ENCODE measurements around the gene CDHR3. TPM values are rescaled to one million over a fixed set of nuclear protein-coding genes. Genes with fewer than 3 reads are reported as not detected.
"Not testable (repeated sequence)": the region's sequence is repeated elsewhere in the genome, so short reads cannot be mapped to it uniquely, and the experiment has no call there.

CDHR3 gene
- total and polyA plus RNA-seq, 4 donors: 1.0 to 10.5 (median 1.8) TPM

DNA sequence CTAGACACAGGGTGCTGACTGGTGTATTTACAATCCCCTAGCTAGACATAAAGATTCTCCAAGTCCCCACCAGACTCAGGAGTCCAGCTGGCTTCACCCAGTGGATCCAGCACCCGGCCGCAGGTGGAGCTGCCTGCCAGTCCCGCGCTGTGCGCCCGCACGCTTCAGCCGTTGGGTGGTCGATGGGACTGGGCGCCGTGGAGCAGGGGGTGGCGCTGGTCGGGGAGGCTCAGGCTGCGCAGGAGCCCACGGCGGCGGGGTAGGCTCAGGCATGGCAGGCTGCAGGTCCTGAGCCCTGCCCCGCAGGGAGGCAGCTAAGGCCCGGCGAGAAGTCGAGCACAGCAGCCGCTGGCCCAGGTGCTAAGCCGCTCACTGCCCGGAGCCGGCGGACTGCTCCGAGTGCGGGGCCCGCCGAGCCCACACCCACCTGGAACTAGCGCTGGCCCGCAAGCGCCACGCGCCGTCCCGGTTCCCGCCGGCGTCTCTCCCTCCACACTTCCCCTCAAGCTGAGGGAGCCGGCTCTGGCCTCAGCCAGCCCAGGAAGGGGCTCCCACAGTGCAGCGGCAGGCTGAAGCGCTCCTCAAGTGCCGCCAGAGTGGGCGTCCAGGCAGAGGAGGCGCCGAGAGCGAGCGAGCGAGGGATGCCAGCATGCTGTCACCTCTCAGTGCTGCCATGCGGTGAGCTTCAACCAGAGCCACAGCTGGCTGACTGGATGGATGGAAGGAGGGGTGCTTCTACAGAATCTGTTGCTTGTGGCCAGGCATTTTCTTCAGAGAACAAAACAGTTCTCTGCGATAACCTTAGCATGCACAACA lies 7.2 kb upstream of the CDHR3 start:
- 87% methylated on average over 52 of the region's 52 CpGs for WGBS
- not testable (repeated sequence) for H3K27ac ChIP-seq (ENCODE audit: low read depth in 1 of 2, low read length in 2 of 2); H3K4me1 ChIP-seq (ENCODE audit: control insufficient read depth in 4 of 4, insufficient read depth in 4 of 4, low read length in 3 of 4); H3K36me3 ChIP-seq (ENCODE audit: control insufficient read depth in 4 of 4, insufficient read depth in 3 of 4, low read depth in 1 of 4, low read length in 3 of 4); H3K9me3 ChIP-seq (ENCODE audit: control insufficient read depth in 4 of 4, low read length in 3 of 4); H3K9ac ChIP-seq (ENCODE audit: low read depth in 1 of 2, low read length in 2 of 2); H3K27me3 ChIP-seq (ENCODE audit: control insufficient read depth in 4 of 4, insufficient read depth in 4 of 4, low read length in 3 of 4); H3K4me3 ChIP-seq (ENCODE audit: low read depth in 1 of 3, low read length in 3 of 3); DNase-seq (ENCODE audit: low spot score)

DNA sequence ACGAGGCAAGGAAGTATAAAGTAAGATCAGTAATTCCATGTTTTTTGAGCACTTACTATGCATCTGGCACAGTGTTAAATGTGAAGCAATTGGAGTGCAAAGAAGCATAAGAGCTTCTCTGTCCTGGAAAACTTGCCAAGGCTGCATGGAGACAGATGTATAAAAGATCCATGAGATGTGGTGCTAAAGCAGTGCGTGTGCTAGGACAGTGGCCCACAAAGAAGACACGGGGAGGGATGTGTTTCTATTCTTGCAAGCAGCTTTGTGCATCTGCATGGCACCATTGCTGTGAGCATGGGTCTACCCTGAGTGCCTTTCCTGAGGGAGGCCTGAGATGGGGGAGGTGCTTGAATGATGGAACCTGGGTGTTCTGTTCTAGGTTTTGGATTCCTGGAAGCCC lies 5.1 kb upstream of the CDHR3 start:
- Histone ChIP-seq H3K9me3 (ENCODE audit: control insufficient read depth in 4 of 4, low read length in 3 of 4) (no peaks in the 10 kb centered on the region), H3K4me3 (ENCODE audit: low read depth in 1 of 3, low read length in 3 of 3) (no peak overlapping the region), H3K4me1 (ENCODE audit: control insufficient read depth in 4 of 4, insufficient read depth in 4 of 4, low read length in 3 of 4) (no peaks in the 10 kb centered on the region), H3K27me3 (ENCODE audit: control insufficient read depth in 4 of 4, insufficient read depth in 4 of 4, low read length in 3 of 4) (no peaks in the 10 kb centered on the region), H3K9ac (ENCODE audit: low read depth in 1 of 2, low read length in 2 of 2) (no peak overlapping the region), H3K36me3 (ENCODE audit: control insufficient read depth in 4 of 4, insufficient read depth in 3 of 4, low read depth in 1 of 4, low read length in 3 of 4) (peaks cover 0 to 2% (median 0%) of the 10 kb centered on the region in 4 donors), H3K27ac (ENCODE audit: low read depth in 1 of 2, low read length in 2 of 2) (no peak overlapping the region)
- TF ChIP-seq, protein P1, sequence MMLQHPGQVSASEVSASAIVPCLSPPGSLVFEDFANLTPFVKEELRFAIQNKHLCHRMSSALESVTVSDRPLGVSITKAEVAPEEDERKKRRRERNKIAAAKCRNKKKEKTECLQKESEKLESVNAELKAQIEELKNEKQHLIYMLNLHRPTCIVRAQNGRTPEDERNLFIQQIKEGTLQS (IDR thresholded peaks at IDR 0.05): no peak
- no peak for TF ChIP-seq TAF1 (conservative IDR thresholded peaks at IDR 0.05)
- TF ChIP-seq, protein P2, sequence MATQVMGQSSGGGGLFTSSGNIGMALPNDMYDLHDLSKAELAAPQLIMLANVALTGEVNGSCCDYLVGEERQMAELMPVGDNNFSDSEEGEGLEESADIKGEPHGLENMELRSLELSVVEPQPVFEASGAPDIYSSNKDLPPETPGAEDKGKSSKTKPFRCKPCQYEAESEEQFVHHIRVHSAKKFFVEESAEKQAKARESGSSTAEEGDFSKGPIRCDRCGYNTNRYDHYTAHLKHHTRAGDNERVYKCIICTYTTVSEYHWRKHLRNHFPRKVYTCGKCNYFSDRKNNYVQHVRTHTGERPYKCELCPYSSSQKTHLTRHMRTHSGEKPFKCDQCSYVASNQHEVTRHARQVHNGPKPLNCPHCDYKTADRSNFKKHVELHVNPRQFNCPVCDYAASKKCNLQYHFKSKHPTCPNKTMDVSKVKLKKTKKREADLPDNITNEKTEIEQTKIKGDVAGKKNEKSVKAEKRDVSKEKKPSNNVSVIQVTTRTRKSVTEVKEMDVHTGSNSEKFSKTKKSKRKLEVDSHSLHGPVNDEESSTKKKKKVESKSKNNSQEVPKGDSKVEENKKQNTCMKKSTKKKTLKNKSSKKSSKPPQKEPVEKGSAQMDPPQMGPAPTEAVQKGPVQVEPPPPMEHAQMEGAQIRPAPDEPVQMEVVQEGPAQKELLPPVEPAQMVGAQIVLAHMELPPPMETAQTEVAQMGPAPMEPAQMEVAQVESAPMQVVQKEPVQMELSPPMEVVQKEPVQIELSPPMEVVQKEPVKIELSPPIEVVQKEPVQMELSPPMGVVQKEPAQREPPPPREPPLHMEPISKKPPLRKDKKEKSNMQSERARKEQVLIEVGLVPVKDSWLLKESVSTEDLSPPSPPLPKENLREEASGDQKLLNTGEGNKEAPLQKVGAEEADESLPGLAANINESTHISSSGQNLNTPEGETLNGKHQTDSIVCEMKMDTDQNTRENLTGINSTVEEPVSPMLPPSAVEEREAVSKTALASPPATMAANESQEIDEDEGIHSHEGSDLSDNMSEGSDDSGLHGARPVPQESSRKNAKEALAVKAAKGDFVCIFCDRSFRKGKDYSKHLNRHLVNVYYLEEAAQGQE (IDR thresholded peaks at IDR 0.05): no peak
- TF ChIP-seq, protein P3, sequence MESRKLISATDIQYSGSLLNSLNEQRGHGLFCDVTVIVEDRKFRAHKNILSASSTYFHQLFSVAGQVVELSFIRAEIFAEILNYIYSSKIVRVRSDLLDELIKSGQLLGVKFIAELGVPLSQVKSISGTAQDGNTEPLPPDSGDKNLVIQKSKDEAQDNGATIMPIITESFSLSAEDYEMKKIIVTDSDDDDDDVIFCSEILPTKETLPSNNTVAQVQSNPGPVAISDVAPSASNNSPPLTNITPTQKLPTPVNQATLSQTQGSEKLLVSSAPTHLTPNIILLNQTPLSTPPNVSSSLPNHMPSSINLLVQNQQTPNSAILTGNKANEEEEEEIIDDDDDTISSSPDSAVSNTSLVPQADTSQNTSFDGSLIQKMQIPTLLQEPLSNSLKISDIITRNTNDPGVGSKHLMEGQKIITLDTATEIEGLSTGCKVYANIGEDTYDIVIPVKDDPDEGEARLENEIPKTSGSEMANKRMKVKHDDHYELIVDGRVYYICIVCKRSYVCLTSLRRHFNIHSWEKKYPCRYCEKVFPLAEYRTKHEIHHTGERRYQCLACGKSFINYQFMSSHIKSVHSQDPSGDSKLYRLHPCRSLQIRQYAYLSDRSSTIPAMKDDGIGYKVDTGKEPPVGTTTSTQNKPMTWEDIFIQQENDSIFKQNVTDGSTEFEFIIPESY (IDR thresholded peaks at IDR 0.05): no peak
- TF ChIP-seq NR2F2 (IDR thresholded peaks at IDR 0.05): no peak
- 85% methylated on average over 3 of the region's 3 CpGs for WGBS
- no peak for DNase-seq (ENCODE audit: low spot score)

DNA sequence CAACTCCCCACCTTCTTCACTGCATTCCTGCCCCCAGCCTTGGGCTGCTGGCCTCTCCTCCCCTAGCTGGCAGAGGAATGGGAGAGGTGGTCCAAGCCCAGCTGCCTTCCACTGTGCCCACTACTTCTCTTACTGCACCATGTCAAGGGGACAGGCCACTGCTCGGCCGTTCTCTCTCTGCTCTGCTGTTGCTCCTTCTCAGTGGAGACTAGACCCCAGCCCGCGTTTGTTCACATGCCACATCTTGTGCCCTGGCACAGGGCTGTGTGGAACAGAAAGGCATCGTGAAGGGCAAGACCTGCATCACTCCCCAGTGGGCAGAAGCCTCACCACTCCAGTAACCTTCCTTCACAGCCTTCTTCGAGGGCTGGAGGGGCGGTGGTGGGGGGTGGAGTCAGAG lies 711 bp upstream of the CDHR3 start:
- Histone ChIP-seq H3K9ac (ENCODE audit: low read depth in 1 of 2, low read length in 2 of 2) (no peak overlapping the region), H3K27ac (ENCODE audit: low read depth in 1 of 2, low read length in 2 of 2) (no peak overlapping the region), H3K36me3 (ENCODE audit: control insufficient read depth in 4 of 4, insufficient read depth in 3 of 4, low read depth in 1 of 4, low read length in 3 of 4) (no peaks in the 10 kb centered on the region), H3K27me3 (ENCODE audit: control insufficient read depth in 4 of 4, insufficient read depth in 4 of 4, low read length in 3 of 4) (no peaks in the 10 kb centered on the region), H3K9me3 (ENCODE audit: control insufficient read depth in 4 of 4, low read length in 3 of 4) (no peaks in the 10 kb centered on the region), H3K4me1 (ENCODE audit: control insufficient read depth in 4 of 4, insufficient read depth in 4 of 4, low read length in 3 of 4) (no peaks in the 10 kb centered on the region), H3K4me3 (ENCODE audit: low read depth in 1 of 3, low read length in 3 of 3) (no peak overlapping the region)
- TF ChIP-seq, protein P1 (IDR thresholded peaks at IDR 0.05): no peak
- TF ChIP-seq JUND (IDR thresholded peaks at IDR 0.05) (no peak), HNF4A (conservative IDR thresholded peaks at IDR 0.05) (no peak), YY1 (IDR thresholded peaks at IDR 0.05) (no peak)
- TF ChIP-seq, protein P3 (IDR thresholded peaks at IDR 0.05): no peak
- WGBS: 89% methylated on average over 7 of the region's 7 CpGs
- no peak for DNase-seq (ENCODE audit: low spot score)

Data from liver (tissue), 9 donors.